Activated T-helper 1 cell treated with anti-CD3 and anti-CD28 coated beads, Interleukin-12 subunit alpha, Interleukin-12 subunit beta, Interleukin-2, Interleukin-4 antibody, amounts not matched to agents 30 ng/mL and 10 ng/mL and 1 ng/mL, durations not matched to agents 14 hours and 24 hours and 36 hours (primary cell): ENCODE results near the gene HERC2. TPM values are rescaled to one million over a fixed set of nuclear protein-coding genes. Genes with fewer than 3 reads are reported as not detected.
"Not testable (repeated sequence)": the region's sequence is repeated elsewhere in the genome, so short reads cannot be mapped to it uniquely, and the experiment has no call there.

Source experiments
- DNase-seq: peaks from one replicate; pipeline ENCODE4 v3.0.0; 2021; ENCODE audit warnings: low spot score
- H3K27ac Mint-ChIP-seq: one replicate; pipeline ENCODE4 v1.8.0; 2021; ENCODE audit warnings: mild to moderate bottlenecking, mixed read lengths
- H3K27me3 Mint-ChIP-seq: one replicate; pipeline ENCODE4 v1.8.0; 2022; ENCODE audit warnings: mild to moderate bottlenecking, moderate library complexity, mixed read lengths; ENCODE audit not compliant: insufficient read depth
- H3K36me3 Mint-ChIP-seq: one replicate; pipeline ENCODE4 v1.8.0; 2021; ENCODE audit warnings: low read depth, mixed read lengths
- H3K4me1 Mint-ChIP-seq: one replicate; pipeline ENCODE4 v1.8.0; 2021; ENCODE audit warnings: low read depth, mixed read lengths
- H3K4me3 Mint-ChIP-seq: one replicate; pipeline ENCODE4 v1.8.0; 2021; ENCODE audit warnings: mild to moderate bottlenecking, moderate library complexity, mixed read lengths
- H3K9me3 Mint-ChIP-seq: one replicate; pipeline ENCODE4 v1.8.0; 2021; ENCODE audit warnings: mixed read lengths
- intact Hi-C: fragments of 100-400 bp; cut with micrococcal nuclease; formaldehyde crosslinking; loops from one replicate; pipeline ENCODE4 v1.15.1; 2024
- total RNA-seq: library from RNA; stranded (reverse); gene quantifications from 2 replicates; pipeline ENCODE4 v1.2.3, GENCODE V29; 2022

Gene HERC2
- total RNA-seq, 1 donor from 2014 or later: 41.3 TPM

DNA sequence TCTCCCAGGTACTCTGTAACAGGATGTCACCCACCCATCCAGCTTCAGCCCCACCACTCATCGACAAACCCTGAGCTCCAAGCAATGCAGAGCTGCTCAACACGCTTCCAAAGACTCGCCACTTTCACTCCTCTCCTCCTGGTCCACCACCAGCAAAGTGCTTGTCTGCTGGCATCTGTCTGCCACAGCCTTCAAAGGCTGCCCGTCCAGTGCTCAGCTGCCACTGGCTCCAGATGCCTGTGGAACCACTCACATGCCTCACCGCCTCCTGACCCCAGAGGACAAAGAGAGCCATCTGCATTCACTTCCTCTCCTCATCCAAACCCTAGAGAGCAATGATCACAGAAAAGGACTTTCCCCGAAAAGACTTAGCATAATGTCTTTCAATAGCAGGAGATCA is 113.4 kb downstream of the HERC2 start:
- H3K27me3 Mint-ChIP-seq: no peaks in the 10 kb centered on the region
- no peak for DNase-seq
- H3K4me1 Mint-ChIP-seq: no peaks in the 10 kb centered on the region
- intact Hi-C loops: no loop called here
- peaks cover 10% of the 10 kb centered on the region for H3K36me3 Mint-ChIP-seq
- no peaks in the 10 kb centered on the region for H3K9me3 Mint-ChIP-seq
- no peak overlapping the region for H3K27ac Mint-ChIP-seq
- H3K4me3 Mint-ChIP-seq: no peak overlapping the region

DNA sequence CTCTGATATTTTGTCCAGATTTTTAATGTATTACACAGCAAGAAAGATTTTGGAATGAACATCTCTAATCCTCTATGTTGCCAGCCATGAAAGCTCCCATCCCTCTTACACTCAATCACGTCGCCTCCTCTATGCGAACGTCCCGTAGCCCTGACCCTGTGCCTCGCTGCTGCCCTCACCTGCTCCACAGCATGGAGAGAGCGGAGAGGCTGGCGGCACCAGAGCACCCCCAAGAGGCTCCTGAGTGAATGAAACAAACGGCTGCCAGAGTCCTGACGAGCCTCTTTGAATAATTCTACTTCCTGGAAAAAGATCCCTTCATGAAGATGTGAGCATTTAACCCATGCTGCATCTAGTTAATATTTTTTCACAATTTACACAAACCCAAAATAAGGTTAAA is 116.3 kb downstream of the HERC2 start:
- H3K27me3 Mint-ChIP-seq, DNase-seq, H3K4me3 Mint-ChIP-seq, H3K9me3 Mint-ChIP-seq, H3K4me1 Mint-ChIP-seq, intact Hi-C loops, H3K27ac Mint-ChIP-seq: not testable (repeated sequence)
- H3K36me3 Mint-ChIP-seq: peaks cover 11% of the 10 kb centered on the region

DNA sequence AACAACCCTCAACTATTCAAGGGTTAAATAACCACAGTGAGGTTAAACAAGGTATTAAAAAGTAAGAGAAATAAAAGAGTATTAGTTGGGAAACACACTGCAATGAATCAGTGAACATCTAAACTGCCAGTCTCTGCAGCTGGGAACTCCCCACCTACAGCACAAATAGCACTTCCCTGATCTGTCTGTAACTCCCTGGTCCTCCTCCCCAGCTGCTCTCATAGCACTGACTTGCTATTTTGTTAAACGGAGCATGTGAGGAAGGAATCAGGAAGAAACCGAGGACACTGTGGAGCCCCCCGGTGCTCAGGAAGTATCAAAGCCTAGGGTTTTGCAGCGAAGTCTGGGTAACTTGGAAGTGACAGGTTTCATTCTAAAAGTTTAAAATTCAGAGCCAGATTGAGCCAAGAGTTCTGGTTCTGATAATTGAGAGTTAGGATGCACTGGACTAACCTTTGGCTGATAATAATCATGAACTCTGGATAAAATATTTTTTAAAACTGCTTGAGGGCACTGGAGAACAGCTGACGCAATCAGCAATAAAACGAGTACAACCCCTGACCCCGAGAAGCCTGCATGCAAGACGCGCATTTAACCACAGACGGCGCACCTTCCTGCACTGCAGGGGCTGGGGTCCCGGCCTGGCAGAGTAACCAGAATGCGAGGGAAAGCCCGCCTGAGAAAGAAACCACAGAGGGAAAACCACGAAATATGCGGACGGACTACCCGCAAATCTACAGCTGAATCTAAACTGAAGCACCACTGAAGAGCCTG is 118.7 kb downstream of the HERC2 start:
- H3K27me3 Mint-ChIP-seq, H3K36me3 Mint-ChIP-seq, H3K4me1 Mint-ChIP-seq, H3K27ac Mint-ChIP-seq, H3K9me3 Mint-ChIP-seq, DNase-seq, intact Hi-C loops, H3K4me3 Mint-ChIP-seq: not testable (repeated sequence)

DNA sequence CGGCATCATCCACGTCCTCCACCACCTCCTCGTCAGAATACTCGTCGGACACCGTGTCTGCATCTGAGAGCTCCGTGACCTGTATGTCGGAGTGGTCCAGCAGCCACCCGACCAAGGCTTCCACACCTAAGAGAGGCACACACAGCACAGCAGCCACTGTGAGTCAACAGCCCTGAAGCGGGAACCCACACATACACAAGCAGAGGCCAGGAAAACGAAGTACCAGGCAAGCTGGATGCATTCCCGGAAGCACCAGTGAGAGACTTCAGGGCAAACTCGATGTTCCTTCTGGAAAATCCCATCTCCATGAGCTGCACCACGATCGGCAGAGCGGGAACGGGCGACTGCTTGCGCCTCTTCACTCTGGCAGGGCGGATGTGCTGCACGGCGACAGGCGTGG is 119.9 kb downstream of the HERC2 start:
- H3K4me3 Mint-ChIP-seq, H3K9me3 Mint-ChIP-seq, DNase-seq, H3K4me1 Mint-ChIP-seq, H3K27ac Mint-ChIP-seq, intact Hi-C loops, H3K27me3 Mint-ChIP-seq: not testable (repeated sequence)
- H3K36me3 Mint-ChIP-seq: peaks cover 13% of the 10 kb centered on the region

DNA sequence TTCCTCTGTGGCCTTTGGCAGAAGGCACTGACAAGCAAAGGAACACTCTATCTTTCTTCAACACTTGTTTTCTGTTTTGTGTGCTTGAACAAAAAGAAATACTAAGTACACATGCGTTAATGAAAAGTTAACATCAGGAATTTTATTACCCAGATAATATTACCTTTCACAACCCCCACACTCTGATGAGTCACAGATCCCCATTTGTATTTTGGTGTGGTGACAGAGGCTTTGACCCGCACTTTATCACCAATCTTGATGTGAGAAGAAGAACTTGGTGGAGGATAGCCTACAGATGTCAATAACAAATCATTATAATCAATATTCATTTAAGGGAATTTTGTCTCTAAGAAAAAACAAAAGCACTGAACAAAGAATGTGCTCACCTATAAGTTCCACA is 123.8 kb downstream of the HERC2 start:
- H3K9me3 Mint-ChIP-seq, H3K27ac Mint-ChIP-seq, DNase-seq, H3K4me3 Mint-ChIP-seq, intact Hi-C loops, H3K27me3 Mint-ChIP-seq, H3K4me1 Mint-ChIP-seq: not testable (repeated sequence)
- H3K36me3 Mint-ChIP-seq: peaks cover 21% of the 10 kb centered on the region

DNA sequence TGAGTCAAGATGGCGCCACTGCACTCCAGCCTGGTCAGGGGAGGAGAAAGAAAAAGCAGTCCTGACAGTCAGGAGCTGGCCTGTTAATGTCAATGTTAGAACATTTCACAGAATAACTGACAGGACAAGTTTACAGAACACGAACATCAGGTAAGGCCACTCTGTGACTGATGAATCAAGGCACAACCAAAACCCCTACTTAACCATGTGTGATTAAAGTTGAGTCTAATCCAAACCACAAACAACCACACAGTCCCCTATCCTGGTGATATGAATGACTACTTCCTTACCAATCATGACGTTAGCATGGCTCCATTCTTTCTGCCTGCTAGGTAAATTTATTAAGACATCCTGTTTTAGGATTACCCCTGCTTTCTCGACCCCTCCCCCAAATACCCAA is 124.3 kb downstream of the HERC2 start:
- Mint-ChIP-seq H3K4me1 (peaks cover 10% of the 10 kb centered on the region), H3K36me3 (peaks cover 21% of the 10 kb centered on the region)
- H3K4me3 Mint-ChIP-seq, DNase-seq, intact Hi-C loops, H3K27ac Mint-ChIP-seq, H3K9me3 Mint-ChIP-seq, H3K27me3 Mint-ChIP-seq: not testable (repeated sequence)

DNA sequence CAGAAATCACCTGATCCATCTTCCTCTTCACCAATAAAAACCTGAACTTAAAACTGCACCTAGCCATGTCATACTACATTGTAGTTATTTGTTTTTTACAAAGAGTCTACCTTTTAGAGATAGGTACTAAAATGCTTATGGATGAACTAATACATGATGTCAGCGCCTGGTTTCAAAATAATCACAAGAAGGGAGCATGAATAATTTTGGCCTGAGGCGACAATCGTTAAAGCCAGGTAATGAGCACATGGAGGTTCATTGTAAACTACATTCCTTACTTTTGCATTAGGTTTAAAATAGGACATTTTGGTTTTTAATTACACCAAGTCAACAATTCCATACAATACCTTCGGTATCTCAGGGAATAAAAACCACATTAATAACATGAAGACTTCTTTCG is 125.4 kb downstream of the HERC2 start:
- Mint-ChIP-seq H3K36me3 (peaks cover 21% of the 10 kb centered on the region), H3K4me1 (peaks cover 10% of the 10 kb centered on the region)
- DNase-seq, H3K4me3 Mint-ChIP-seq, H3K27ac Mint-ChIP-seq, H3K9me3 Mint-ChIP-seq, intact Hi-C loops, H3K27me3 Mint-ChIP-seq: not testable (repeated sequence)

DNA sequence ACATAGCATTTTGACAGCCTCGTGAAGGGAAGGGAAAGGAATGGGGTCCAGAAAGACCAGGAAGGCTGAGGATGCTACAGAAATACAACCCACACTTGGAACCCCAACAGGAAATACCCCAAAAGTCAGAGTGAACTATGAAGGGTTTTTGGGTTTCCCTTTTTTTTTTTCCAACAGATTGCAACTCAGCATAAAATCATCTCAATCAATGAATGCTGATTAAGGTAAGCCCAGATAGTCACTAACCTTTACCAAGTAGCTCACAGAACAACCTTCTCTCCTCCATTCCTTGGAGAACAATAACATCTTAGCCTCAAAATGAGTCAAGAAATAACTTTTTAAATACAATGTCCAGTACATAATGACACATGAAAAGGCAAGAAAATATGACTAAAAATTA is 129.2 kb downstream of the HERC2 start:
- no peaks in the 10 kb centered on the region for H3K27me3 Mint-ChIP-seq
- no peak overlapping the region for H3K4me3 Mint-ChIP-seq
- intact Hi-C loops: no loop called here
- no peaks in the 10 kb centered on the region for H3K9me3 Mint-ChIP-seq
- no peak for DNase-seq
- H3K27ac Mint-ChIP-seq: no peak overlapping the region
- peaks cover 20% of the 10 kb centered on the region for H3K36me3 Mint-ChIP-seq
- H3K4me1 Mint-ChIP-seq: peaks cover 10% of the 10 kb centered on the region

DNA sequence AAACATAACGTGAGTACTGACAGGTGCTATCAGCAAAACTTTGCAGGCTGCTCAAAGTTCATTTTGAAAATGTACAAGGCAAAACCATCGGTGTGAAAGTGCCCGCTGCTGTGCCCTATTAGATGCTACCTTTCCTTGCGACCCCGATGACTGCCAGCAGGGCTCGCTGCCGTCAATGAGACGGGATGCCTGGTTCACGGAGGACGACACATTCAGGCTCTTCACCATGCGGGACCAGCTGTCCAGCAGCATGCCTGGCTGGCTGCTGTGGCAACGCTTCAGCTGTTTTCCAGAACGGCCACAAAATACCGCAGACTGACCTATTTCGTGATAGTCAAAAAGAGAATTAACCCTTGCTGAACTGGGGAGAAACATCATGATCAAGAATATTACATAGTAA is 130.1 kb downstream of the HERC2 start:
- Mint-ChIP-seq H3K4me1 (peaks cover 10% of the 10 kb centered on the region), H3K9me3 (no peaks in the 10 kb centered on the region), H3K27me3 (no peaks in the 10 kb centered on the region), H3K36me3 (peaks cover 22% of the 10 kb centered on the region), H3K4me3 (no peak overlapping the region), H3K27ac (no peak overlapping the region)
- intact Hi-C loops: no loop called here
- no peak for DNase-seq

DNA sequence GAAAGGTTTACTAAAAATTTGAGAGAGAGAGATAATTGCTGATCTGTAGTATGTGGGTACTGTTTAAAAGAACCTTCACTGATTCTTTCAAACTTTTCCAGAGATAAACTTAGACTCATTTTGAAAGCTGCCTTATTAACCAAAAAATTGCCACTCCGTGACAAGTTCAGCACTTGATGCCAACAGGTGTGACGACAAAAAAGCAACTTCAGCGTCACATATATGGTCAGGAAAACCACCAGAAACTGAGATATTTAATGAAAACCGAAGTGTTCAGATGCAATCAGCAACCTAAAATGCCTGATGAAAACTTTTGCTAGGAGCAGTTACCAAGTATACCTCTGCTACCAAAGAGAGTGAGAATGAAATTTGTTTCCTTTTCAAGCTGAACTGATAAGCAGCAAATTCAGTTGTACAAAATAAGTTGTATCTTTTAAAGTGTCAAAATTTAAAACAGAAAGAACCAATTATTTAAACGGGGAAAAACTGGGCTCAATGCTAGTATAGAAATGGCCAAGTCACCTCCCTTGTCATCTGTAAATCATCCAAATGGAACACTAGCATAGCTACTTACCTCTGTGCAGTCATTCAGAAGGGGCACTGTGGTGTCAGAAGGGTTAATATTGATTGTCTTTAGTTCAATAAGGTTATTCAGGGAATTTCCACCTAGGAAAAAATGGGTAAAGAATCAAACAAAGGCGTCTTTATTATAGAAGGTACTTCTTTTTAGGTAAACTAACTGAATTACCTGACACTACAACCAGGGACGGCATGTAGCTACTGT is 131.4 kb downstream of the HERC2 start:
- intact Hi-C loops: no loop called here
- H3K9me3 Mint-ChIP-seq: no peaks in the 10 kb centered on the region
- no peaks in the 10 kb centered on the region for H3K27me3 Mint-ChIP-seq
- DNase-seq: no peak
- H3K4me1 Mint-ChIP-seq: peaks cover 10% of the 10 kb centered on the region
- H3K27ac Mint-ChIP-seq: no peak overlapping the region
- no peak overlapping the region for H3K4me3 Mint-ChIP-seq
- peaks cover 20% of the 10 kb centered on the region for H3K36me3 Mint-ChIP-seq

DNA sequence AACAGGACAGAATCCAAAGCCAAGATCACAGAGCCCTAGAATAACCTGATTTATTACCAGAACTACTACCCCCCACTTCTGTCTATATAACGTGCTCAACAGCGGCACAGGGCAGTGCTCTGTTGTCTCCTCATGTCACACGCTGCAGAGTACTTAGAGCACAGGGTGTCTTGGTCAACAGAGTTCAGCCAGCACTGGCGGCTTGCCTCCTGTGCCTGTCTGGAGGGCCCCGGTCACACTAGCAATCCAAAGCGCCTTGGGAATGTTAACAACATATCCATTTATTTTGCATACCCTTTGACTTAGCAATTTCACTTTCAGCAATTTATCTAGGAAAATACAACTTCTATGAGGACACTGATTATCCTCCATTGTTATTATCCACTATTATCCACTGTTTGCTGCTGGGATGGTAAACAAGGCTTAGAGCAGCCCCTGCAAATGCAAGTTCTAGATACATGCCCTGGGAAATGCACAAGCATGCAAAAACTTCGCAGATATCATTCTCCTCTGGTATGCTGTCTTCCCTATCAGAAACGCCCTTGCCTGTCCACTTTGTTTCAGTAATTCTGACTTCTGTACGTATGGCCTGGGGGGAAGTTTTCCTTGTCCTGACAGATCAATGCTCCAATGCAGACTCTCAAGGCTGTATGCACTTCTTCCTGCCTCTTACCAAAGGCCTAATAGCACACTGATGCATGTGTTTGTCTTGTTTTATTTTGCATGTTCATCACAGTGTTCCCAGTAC is 136.7 kb downstream of the HERC2 start:
- no peak overlapping the region for H3K27ac Mint-ChIP-seq
- no peak for DNase-seq
- H3K27me3 Mint-ChIP-seq: no peaks in the 10 kb centered on the region
- no peaks in the 10 kb centered on the region for H3K9me3 Mint-ChIP-seq
- H3K4me3 Mint-ChIP-seq: no peak overlapping the region
- no peaks in the 10 kb centered on the region for H3K4me1 Mint-ChIP-seq
- intact Hi-C loops: no loop called here
- H3K36me3 Mint-ChIP-seq: peaks cover 10% of the 10 kb centered on the region

DNA sequence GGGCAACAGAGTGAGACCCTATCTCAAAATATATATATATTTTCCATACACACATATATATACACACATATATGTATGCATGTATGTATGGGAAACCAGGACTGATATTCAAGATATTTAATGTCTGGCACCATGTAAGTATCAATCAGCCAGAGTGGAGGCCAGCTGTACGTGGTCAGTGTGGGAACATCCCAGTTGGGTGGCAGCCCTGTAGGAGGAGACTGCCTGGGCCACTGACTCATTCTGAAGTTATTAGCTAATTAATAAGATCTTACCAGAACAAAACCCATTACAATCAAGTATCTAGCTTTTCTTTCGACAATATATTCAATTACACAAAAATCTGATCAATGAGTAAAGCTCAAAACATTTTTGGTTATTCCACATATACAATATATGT is 137.8 kb downstream of the HERC2 start:
- Mint-ChIP-seq H3K4me3 (no peak overlapping the region), H3K27ac (no peak overlapping the region), H3K27me3 (no peaks in the 10 kb centered on the region), H3K9me3 (no peaks in the 10 kb centered on the region), H3K36me3 (peaks cover 10% of the 10 kb centered on the region), H3K4me1 (no peaks in the 10 kb centered on the region)
- intact Hi-C loops: no loop called here
- DNase-seq: no peak

DNA sequence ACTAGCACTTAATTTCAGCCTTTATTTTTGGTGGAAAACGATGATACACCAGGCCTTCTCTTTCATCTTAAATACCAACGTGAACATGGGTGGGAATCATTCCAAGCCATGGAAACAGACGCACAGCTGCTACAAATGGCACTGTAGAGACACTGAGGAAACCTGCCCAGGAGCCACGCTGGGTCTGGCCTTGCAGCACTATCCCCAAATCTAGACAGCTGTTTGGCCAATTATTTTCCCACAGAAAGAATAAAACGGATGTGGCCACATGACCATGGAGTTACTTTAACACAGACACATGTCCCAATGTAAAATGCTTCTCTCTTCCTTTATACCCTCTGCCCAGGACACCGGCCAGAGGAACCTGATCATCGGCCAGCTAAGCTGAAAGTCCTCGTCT is 139.2 kb downstream of the HERC2 start:
- no peaks in the 10 kb centered on the region for H3K9me3 Mint-ChIP-seq
- peak overlapping the region; percentile 57 for H3K27ac Mint-ChIP-seq
- intact Hi-C loops: no loop called here
- no peaks in the 10 kb centered on the region for H3K4me1 Mint-ChIP-seq
- H3K36me3 Mint-ChIP-seq: peaks cover 6% of the 10 kb centered on the region
- H3K4me3 Mint-ChIP-seq: no peak overlapping the region
- no peak for DNase-seq
- H3K27me3 Mint-ChIP-seq: no peaks in the 10 kb centered on the region
